GM21423 (cell line): ENCODE results near the gene DNAH2.

Experiments
- ATAC-seq: cut with Tn5 transposase; IDR thresholded peaks from one replicate; pipeline ENCODE4 v1.9.1; 2021; ENCODE audit warnings: mild to moderate bottlenecking, moderate library complexity; ENCODE audit not compliant: unreplicated experiment

DNAH2 gene, protein sequence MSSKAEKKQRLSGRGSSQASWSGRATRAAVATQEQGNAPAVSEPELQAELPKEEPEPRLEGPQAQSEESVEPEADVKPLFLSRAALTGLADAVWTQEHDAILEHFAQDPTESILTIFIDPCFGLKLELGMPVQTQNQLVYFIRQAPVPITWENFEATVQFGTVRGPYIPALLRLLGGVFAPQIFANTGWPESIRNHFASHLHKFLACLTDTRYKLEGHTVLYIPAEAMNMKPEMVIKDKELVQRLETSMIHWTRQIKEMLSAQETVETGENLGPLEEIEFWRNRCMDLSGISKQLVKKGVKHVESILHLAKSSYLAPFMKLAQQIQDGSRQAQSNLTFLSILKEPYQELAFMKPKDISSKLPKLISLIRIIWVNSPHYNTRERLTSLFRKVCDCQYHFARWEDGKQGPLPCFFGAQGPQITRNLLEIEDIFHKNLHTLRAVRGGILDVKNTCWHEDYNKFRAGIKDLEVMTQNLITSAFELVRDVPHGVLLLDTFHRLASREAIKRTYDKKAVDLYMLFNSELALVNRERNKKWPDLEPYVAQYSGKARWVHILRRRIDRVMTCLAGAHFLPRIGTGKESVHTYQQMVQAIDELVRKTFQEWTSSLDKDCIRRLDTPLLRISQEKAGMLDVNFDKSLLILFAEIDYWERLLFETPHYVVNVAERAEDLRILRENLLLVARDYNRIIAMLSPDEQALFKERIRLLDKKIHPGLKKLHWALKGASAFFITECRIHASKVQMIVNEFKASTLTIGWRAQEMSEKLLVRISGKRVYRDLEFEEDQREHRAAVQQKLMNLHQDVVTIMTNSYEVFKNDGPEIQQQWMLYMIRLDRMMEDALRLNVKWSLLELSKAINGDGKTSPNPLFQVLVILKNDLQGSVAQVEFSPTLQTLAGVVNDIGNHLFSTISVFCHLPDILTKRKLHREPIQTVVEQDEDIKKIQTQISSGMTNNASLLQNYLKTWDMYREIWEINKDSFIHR (N-terminal part only)

DNA sequence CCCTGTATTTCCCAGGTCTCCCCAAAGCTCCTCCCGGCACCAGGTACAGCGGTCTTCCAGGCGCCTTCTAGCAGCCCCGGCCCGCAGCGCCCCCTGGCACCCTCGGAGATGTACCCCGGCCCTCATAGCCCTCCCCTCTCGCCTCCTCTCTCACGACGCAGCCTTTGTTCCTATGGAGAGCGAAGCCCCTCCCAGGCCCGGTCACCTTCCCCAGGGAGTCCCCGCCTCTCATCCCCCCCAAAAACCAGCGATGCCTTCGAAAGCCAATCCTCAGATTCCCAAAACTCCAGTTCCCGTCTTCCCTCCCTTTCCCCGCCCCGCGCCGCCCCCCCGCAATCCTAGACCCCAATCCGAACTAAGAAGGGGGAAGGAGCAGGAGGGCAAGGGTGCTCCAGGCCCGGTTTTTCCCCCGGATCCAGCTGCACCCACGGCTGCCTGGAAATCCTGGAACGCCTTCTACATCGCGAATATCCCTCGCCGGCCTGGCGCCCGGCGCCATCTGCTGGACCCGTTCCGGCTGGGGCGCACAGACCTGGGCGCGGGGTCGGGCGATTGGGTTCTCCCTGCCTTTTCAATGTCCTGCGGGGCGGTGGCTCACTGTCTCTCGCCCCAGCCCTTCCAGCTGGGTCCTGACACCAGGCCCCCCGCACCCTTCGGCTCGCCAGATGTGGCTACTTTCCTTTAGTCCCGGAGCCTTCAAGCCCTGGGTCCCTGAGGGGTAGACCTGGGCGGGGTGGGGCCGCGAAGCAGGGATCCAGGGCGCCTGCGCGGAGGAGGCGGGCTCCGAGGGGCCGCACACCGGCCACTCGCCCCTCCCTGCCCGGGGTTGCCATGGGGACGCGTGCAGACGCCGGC is at the start of gene DNAH2:
Gene DNAH2, plus strand, starts transcription at position 844 of the 855 bp plus-strand sequence. CDS start 1,991 bp downstream, outside the sequence.
- ATAC-seq, result no peak

DNA sequence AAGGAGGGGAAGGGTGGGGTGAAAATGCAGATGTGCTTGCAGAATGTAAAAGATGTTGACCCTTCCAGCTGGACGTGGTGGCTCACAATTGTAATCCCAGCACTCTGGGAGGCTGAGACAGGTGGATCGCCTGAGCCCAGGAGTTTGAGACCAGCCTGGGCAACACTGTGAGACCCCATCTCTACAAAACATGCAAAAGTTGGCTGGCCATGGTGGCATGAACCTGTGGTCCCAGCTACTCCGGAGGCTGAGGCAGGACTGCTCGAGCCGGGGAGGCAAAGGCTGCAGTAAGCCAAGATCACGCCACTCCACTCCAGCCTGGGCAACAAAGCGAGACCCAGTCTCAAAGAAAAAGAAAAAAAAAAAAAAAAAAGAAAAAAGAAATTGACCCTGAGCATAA is 49.1 kb upstream of the DNAH2 start:
- no peak for ATAC-seq

DNA sequence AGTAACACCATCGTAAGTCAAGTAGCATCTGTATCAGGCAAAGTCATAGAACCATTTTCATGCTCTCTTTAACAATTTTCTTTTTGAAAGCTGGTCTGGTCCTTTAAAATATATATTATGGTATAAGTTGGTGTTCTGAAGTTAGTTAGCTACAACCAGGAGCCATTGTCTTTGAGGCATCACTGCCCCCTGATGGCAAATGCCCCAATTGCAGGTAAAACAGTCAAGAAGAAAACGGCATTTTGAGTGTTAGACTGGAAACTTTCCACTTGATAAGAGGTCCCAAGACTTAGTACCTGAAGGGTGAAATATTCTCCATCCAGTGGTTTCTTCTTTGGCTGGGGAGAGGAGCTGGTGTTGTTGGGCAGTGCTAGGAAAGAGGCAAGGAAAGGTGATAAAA is 44.3 kb upstream of the DNAH2 start:
- ATAC-seq, result no peak

DNA sequence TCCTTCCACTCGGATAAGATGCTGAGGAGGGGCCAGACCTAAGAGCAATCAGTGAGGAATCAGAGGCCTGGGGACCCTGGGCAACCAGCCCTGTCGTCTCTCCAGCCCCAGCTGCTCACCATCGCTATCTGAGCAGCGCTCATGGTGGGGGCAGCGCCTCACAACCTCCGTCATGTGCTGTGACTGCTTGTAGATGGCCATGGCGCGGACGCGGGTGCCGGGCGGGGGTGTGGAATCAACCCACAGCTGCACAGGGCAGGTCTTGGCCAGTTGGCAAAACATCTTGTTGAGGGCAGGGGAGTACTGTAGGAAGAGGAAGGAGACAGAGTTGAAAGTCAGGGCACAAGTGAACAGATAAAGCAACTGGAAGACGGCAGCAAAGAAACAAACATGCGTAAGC is 42.6 kb upstream of the DNAH2 start:
- ATAC-seq, result no peak

DNA sequence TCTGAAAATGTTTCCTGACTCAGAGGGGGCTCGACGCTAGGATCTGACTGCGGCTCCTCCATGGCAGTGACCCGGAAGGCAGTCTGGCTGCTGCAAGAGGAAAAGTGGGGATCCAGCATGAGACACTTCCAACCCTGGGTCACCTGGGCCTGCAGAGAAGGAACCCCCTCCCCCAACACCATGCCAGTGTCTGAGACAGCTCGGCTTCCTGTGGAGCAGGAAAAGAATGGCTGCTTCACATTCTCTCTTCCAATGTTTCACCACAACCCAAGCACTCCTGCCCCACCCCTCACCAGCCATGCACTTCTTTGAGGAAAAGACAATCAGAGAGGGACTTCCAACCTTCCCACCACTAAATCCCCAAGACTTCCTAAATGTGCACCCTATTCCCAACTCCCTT is 41.0 kb upstream of the DNAH2 start:
- ATAC-seq, result no peak

DNA sequence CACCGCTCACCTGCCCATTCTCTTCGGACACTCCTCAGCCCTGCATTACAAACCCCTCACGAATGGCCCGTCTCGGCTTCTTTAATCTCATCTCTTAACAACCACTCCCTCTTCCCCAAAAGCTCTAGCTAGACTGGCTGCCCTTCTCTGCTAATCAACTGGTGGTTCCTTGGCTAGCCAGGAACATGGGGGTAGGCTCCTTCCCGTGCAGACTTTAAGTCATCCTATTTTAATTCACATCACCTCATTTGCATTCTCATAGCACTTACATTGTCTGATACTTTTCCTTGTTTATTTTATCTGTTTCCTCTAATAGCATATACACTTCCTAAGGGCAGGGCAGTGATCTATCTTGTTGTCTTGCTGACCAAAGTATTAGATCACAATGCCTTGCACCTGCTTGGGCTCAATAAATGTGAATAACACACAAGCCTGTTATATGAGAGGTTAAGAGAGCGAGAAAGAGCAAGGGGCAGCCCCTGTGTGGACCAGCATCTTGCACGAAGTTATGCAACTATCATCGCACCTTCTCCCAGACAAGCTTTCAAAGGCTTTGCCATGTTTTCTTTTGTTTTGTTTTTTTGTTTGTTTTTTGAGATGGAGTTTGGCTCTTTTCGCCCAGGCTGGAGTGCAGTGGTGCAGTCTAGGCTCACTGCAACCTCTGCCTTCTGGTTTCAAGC is 40.0 kb upstream of the DNAH2 start:
- no peak for ATAC-seq

DNA sequence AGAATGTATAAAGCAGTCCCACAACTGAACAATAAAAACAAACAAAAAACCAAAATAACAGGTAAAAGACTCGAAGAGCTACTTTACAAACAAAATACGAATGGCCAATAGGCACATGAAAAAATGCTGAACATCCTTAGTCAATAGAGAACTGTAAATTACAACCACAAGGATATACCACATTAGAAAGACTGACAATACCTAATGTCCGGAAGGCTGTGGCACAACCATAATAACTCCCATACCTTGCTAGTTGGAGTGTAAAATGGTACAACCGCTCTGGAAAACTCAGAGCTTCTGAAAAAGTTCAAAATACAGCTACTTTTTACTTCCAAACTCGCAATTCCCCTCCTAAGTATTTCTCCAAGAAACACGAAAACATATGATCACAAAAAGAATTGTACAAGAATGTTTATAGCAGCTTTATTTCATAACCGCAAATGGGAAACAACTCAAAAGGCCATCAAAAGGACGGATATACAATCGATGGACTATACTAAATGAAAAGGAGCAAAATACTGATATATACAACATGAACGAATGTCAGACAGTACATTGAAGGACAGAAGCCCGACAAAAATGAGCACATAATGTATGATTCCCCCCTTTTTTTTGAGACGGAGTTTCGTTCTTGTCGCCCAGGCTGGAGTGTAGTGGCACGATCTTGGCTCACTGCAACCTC is 32.6 kb upstream of the DNAH2 start:
- ATAC-seq, result no peak

DNA sequence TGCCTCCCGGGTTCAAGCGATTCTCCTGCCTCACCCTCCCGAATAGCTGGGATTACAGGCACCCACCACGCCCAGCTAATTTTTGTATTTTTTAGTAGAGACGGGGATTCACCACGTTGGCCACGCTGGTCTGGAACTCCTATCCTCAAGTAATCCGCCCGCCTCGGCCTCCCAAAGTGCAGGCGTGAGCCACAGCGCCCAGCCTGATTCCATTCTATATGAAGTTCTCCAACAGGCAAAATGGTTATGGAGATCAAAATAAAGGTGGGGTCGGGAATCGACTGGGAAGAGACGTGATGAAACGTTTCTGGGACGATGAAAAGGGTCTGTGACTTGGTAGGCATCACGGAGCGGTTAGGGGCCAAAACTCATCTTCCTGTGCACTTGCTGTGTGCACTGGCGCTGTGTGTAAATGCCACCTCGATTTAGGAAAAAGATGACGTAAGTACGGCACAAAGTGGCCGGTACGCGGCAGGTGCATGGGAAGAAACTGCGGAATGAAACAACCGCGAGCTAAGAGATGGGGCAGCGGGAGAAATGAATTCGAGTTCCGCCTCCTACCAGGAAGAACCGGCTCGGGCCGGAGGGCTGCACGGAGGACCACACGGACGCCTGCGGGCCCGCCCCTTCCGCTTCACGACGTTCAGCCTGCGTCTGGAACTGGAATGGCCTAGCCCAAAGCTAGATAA is 31.9 kb upstream of the DNAH2 start:
- peak; percentile 48 for ATAC-seq

DNA sequence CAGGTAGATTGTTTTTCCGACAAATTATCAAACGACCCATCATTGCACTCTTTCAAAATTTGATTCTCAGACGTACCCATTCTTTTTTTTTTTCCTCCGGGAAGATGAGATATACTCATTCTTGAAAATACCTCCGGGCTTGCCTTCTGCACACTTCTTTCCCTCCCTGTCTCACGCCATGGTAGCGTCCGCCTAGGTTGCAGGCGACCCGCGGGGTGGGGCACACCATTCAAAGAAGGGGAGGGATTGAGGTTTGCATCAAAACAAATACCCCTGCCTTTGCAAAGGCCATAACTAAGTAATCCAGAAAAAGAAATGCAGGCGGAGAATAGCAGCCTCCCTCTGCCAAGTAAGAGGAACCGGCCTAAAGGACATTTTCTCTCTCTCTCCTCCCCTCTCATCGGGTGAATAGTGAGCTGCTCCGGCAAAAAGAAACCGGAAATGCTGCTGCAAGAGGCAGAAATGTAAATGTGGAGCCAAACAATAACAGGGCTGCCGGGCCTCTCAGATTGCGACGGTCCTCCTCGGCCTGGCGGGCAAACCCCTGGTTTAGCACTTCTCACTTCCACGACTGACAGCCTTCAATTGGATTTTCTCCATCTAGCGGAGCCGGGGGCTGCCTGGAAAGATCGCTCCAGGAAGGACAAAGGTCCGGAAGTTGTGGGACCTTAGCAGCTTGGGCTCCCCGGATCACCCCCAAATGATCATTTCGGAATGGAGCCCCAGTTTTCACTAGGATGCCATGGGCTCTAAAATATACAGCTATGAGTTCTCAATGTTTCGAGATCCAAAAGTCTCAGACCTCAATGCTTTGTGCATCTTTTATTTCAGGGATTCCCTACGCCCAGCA is 31.1 kb upstream of the DNAH2 start:
- ATAC-seq, result peak; percentile 41

DNA sequence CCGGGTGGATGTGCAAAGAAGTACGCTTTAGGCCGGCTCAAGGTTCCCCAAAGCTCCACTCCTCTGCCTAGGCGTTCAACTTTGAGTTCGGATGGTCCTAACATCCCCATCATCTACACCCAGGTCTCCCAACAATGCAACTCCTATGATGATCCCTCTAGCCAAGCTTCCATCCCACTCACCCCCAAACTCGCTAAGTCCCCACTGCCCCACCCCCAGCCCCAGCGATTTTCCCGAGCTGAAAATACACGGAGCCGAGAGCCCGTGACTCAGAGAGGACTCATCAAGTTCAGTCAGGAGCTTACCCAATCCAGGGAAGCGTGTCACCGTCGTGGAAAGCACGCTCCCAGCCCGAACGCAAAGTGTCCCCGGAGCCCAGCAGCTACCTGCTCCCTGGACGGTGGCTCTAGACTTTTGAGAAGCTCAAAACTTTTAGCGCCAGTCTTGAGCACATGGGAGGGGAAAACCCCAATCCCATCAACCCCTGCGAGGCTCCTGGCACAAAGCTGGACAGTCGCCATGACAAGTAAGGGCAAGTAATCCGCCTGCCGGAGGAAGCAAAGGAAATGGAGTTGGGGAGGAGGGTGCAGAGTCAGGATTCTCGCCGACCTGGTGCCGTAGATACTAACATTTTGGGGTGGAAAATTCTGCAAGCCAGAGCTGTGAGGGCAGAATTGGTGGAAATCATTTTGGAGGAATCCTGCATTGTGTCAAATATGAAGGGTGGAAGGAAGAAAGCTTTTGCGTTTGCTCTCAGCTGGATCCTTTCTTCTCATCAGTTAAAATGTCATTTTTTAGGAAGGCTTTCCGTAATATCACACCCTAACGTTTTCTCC is 30.3 kb upstream of the DNAH2 start, which contains the start of gene TP53:
Gene TP53, minus strand, starts transcription at position 419 of the 836 bp plus-strand sequence. CDS start 10,896 bp downstream, outside the sequence.
- ATAC-seq, result no peak

DNA sequence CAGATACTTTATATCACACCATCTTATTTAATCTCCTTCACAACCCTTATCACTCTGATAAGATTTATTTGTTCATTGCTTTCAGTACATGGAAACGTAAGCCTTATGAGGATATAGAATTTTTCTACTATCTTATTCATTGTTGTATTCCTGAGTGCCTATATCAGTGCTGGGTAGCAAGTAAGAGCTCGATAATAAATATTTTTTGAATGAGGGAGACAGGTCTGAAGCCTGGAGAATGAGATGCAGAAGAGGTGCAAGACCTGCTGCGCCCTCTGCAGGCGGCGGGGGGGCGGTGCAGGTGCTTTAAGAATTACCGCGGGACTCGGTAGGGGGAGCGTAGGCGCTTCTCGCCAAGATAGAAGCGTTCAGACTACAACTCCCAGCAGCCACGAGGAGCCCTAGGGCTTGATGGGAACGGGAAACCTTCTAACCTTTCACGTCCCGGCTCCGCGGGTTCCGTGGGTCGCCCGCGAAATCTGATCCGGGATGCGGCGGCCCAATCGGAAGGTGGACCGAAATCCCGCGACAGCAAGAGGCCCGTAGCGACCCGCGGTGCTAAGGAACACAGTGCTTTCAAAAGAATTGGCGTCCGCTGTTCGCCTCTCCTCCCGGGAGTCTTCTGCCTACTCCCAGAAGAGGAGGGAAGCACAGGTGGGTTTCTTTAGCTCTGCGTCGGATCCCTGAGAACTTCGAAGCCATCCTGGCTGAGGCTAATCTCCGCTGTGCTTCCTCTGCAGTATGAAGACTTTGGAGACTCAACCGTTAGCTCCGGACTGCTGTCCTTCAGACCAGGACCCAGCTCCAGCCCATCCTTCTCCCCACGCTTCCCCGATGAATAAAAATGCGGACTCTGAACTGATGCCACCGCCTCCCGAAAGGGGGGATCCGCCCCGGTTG is 29.4 kb upstream of the DNAH2 start, which contains the start of gene WRAP53:
Gene WRAP53, plus strand, starts transcription at position 570 of the 900 bp plus-strand sequence. Its CDS starts 172 bp downstream, at position 742.
- peak; percentile 70 for ATAC-seq

DNA sequence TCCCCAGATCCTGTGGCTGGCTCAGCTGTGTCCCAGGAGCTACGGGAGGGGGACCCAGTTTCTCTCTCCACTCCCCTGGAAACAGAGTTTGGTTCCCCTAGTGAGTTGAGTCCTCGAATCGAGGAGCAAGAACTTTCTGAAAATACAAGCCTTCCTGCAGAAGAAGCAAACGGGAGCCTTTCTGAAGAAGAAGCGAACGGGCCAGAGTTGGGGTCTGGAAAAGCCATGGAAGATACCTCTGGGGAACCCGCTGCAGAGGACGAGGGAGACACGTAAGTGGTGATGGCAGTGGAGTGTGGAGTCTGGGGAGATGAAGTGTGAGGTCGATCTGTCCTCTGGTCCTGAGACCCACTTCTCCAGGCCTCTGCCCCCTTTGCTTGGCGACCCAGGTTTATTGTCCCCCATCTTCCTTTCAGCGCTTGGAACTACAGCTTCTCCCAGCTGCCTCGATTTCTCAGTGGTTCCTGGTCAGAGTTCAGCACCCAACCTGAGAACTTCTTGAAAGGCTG is 28.7 kb upstream of the DNAH2 start:
- no peak for ATAC-seq

DNA sequence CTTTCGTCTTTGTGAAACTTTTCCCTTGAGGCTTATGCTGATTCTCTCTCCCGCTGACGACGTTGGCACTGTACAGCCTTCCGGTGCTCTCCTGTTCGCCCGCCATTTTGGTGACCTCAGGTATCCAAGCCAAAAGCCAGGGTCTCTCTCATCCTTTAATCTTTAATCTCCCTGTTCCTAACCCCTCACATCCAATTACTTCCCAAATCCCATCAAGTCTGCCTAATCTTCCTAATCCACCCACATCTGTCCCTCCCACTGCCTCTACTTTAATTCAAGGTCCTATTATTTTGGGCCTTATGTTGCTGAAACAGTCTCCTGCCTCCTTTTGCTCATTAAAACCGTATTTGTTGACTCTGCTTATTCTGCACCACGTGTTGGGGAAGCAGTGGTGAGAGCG is 22.0 kb upstream of the DNAH2 start:
- no peak for ATAC-seq

DNA sequence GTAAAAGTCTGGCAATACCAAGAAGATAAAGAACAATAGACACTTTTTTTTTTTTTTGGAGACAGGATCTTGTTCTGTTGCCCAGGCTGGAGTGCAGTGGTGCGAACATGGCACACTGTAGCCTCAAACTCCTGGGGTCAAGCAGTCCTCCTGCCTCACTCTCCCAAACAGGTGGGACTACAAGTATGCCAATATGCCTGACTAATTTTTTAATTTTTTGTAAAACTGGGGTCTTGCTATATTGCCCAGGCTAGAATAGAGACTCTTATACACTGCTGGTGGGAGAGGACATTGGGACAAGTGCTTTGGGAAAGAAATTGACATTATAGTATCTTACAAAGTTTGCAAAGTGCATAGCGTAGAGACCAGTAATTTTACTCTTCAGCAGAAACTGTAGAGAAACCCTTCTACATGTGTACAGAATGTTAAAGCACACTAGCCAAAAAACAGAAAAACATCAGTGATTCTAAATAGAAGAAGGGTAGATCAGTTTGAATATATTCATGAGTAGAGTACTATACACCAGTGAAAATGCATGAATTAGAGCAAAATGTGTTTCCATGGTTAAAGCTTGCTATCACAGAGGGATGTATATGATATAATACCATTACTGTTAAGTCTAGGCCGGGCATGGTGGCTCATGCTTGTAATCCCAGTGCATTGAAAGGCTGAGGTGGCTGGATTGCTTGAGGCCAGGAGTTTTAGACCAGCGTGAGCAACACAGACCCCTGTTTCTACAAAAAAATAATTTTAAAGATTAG is 19.5 kb upstream of the DNAH2 start:
- no peak for ATAC-seq

DNA sequence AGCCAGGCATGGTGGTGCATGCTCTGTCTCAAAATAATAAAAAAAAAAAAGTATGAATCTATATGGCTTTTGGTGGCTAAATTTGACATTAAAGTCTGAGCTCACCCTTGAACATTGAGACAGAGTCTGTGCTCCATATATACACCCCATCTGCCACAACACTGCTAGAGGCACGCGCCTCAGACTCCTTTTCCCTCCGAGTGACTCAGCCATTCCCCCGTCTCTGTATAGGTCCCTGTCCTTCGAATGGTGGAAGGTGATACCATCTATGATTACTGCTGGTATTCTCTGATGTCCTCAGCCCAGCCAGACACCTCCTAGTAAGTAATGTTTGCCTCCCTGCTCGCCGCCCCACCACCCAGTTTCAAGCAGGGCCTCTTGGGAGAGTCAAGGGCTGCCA is 17.0 kb upstream of the DNAH2 start:
- ATAC-seq, result no peak
